Kidney epithelial cell (primary cell): ENCODE results near the gene PGGHG. TPM values are rescaled to one million over a fixed set of nuclear protein-coding genes. Genes with fewer than 3 reads are reported as not detected.
"Not testable (repeated sequence)": the region's sequence is repeated elsewhere in the genome, so short reads cannot be mapped to it uniquely, and the experiment has no call there.

Source experiments
- DNase-seq: peaks from one replicate; pipeline ENCODE4 v3.0.0-alpha.2; 2010; ENCODE audit warnings: low read depth
- H3K27me3 ChIP-seq: 2 replicates; pipeline ENCODE4 v1.6.0; 2011; ENCODE audit warnings: low read length; ENCODE audit not compliant: control insufficient read depth, insufficient read depth
- H3K36me3 ChIP-seq: 2 replicates; pipeline ENCODE4 v1.5.1; 2011; ENCODE audit warnings: low read length; ENCODE audit not compliant: control insufficient read depth, insufficient read depth
- H3K4me3 ChIP-seq: 2 replicates; pipeline ENCODE4 v1.5.1; 2011; ENCODE audit warnings: low read depth, mild to moderate bottlenecking, control low read depth, low read length
- CTCF ChIP-seq: IDR thresholded peaks from 2 replicates; pipeline ENCODE4 v1.5.1; 2011; ENCODE audit warnings: mild to moderate bottlenecking, moderate library complexity, low read length, control low read depth, inconsistent platforms; ENCODE audit not compliant: insufficient read depth, poor library complexity, severe bottlenecking
- total RNA-seq: library from RNA; depleted of rRNA; stranded (reverse); fragments of >200 nt; gene quantifications from 2 replicates; pipeline ENCODE4 v1.2.3, GENCODE V29; 2015

The PGGHG gene
- total RNA-seq, 1 donor from 2014 or later: 10.5 TPM

- DNase-seq: no peak
- Histone ChIP-seq H3K4me3 (no peak overlapping the region), H3K27me3 (peaks cover 10% of the 10 kb centered on the region), H3K36me3 (no peaks in the 10 kb centered on the region)
- no peak for TF ChIP-seq CTCF
Measured at GRCh38 chr11:304061-304506, 15.2 kb downstream of the PGGHG start.

GRCh38 chr11:304915-305843 is 16.3 kb downstream of the PGGHG start:
- Histone ChIP-seq H3K36me3 (no peaks in the 10 kb centered on the region), H3K4me3 (no peak overlapping the region), H3K27me3 (peaks cover 4% of the 10 kb centered on the region)
- peak; percentile 67 for TF ChIP-seq CTCF
- peak; percentile 10 for DNase-seq

GRCh38 chr11:305844-306211 is 16.9 kb downstream of the PGGHG start:
- DNase-seq: no peak
- H3K4me3 ChIP-seq: no peak overlapping the region
- no peaks in the 10 kb centered on the region for H3K36me3 ChIP-seq
- no peak for TF ChIP-seq CTCF
- no peaks in the 10 kb centered on the region for H3K27me3 ChIP-seq

- no peak for DNase-seq
- H3K36me3 ChIP-seq: no peaks in the 10 kb centered on the region
- H3K27me3 ChIP-seq: no peaks in the 10 kb centered on the region
- H3K4me3 ChIP-seq: no peak overlapping the region
- TF ChIP-seq CTCF: no peak
Measured at GRCh38 chr11:306645-307371, 17.9 kb downstream of the PGGHG start.

GRCh38 chr11:307766-308708 is 19.1 kb downstream of the PGGHG start, which contains the start of gene IFITM2:
TSS of gene IFITM2 (plus strand) at chr11:307816. CDS start at chr11:308193, 377 bp downstream.
- DNase-seq: peak; percentile 29
- H3K36me3 ChIP-seq, H3K27me3 ChIP-seq: not testable (repeated sequence)
- peak within 1 kb of the TSS; percentile 63 for H3K4me3 ChIP-seq

- H3K27me3 ChIP-seq, DNase-seq, H3K36me3 ChIP-seq: not testable (repeated sequence)
- peak overlapping the region; percentile 63 for H3K4me3 ChIP-seq
Measured at GRCh38 chr11:308740-309665, 20.1 kb downstream of the PGGHG start.

GRCh38 chr11:309979-310572 is 21.1 kb downstream of the PGGHG start:
- H3K36me3 ChIP-seq, DNase-seq, H3K27me3 ChIP-seq: not testable (repeated sequence)
- H3K4me3 ChIP-seq: peak overlapping the region; percentile 63

- H3K27me3 ChIP-seq, DNase-seq, H3K36me3 ChIP-seq: not testable (repeated sequence)
- peak overlapping the region; percentile 24 for H3K4me3 ChIP-seq
Measured at GRCh38 chr11:311013-311748, 22.3 kb downstream of the PGGHG start.
